GM19099 (cell line): Measurements from ENCODE around the gene PREB.

Source experiments
- POLR2A ChIP-seq: IDR thresholded peaks from 3 replicates; pipeline ENCODE4 v1.6.1; 2011; ENCODE audit warnings: low read depth; ENCODE audit not compliant: insufficient read length; ENCODE audit errors: extremely low read depth

Gene PREB

GRCh38 chr2:27094353-27094984, 40.0 kb downstream of the PREB start:
- no peak for TF ChIP-seq POLR2A

- no peak for TF ChIP-seq POLR2A
These were observed 40.7 kb downstream of the PREB start for GRCh38 chr2:27093430-27094352.

GRCh38 chr2:27092696-27093429, 41.6 kb downstream of the PREB start:
- TF ChIP-seq POLR2A, result no peak

- no peak for TF ChIP-seq POLR2A
These were observed 42.4 kb downstream of the PREB start for GRCh38 chr2:27091746-27092695.

- TF ChIP-seq POLR2A, result no peak
These were observed 45.1 kb downstream of the PREB start for GRCh38 chr2:27089111-27089954.

GRCh38 chr2:27088634-27089033, 45.8 kb downstream of the PREB start:
- TF ChIP-seq POLR2A, result no peak

- TF ChIP-seq POLR2A, result no peak
These were observed 46.5 kb downstream of the PREB start for GRCh38 chr2:27087823-27088410.

- no peak for TF ChIP-seq POLR2A
These were observed 47.5 kb downstream of the PREB start, which contains the start of gene KHK for GRCh38 chr2:27086724-27087593. Gene KHK (plus strand): TSS chr2:27086772. CDS start chr2:27087260, 488 bp downstream.

- TF ChIP-seq POLR2A, result peak; percentile 71
These were observed 48.2 kb downstream of the PREB start for GRCh38 chr2:27086090-27086723.

GRCh38 chr2:27085673-27086089, 48.8 kb downstream of the PREB start:
- TF ChIP-seq POLR2A, result no peak

- TF ChIP-seq POLR2A, result no peak
These were observed 49.3 kb downstream of the PREB start for GRCh38 chr2:27085062-27085672.
